SJSA1 (cell line): ENCODE results near the gene ATL1. TPM values are rescaled to one million over a fixed set of nuclear protein-coding genes. Genes with fewer than 3 reads are reported as not detected.
A peak's percentile ranks its signal among the peaks of the same experiment; 100 is the strongest.
"Not testable (repeated sequence)": the region's sequence is repeated elsewhere in the genome, so short reads cannot be mapped to it uniquely, and the experiment has no call there.

Source experiments
- DNase-seq, 2 experiments: peaks; one replicate each; pipeline ENCODE4 v3.0.0-alpha.2; 2015 to 2020; ENCODE audit warnings: low spot score in 2 of 2, low read depth in 1 of 2
- H3K27ac ChIP-seq: fragments of 250-450 bp; sonication (Bioruptor Pico); 2 replicates; pipeline ENCODE4 v1.5.1; 2020; ENCODE audit warnings: mild to moderate bottlenecking, moderate library complexity
- H3K27me3 ChIP-seq: fragments of 250-450 bp; sonication (Bioruptor Pico); replicated peaks from 2 replicates; pipeline ENCODE4 v1.5.1; 2020; ENCODE audit warnings: mild to moderate bottlenecking, moderate library complexity
- H3K36me3 ChIP-seq: fragments of 250-450 bp; sonication (Bioruptor Pico); 2 replicates; pipeline ENCODE4 v1.5.1; 2020; ENCODE audit warnings: mild to moderate bottlenecking
- H3K4me1 ChIP-seq: fragments of 250-450 bp; sonication (Bioruptor Pico); replicated peaks from 2 replicates; pipeline ENCODE4 v1.6.1; 2021; ENCODE audit warnings: mild to moderate bottlenecking
- H3K4me3 ChIP-seq: fragments of 250-450 bp; sonication (Bioruptor Pico); 2 replicates; pipeline ENCODE4 v1.5.1; 2020; ENCODE audit warnings: mild to moderate bottlenecking
- H3K9me3 ChIP-seq: fragments of 250-450 bp; sonication (Bioruptor Pico); replicated peaks from 2 replicates; pipeline ENCODE4 v1.5.1; 2020; ENCODE audit warnings: mild to moderate bottlenecking
- total RNA-seq: library from RNA; depleted of rRNA; stranded (reverse); fragments of >200 nt; shearing (Covaris generic); gene quantifications from 2 replicates; pipeline ENCODE4 v1.2.3, GENCODE V29; 2014

ATL1 gene
- total RNA-seq, 1 experiment from 2014 or later: 11.2 TPM

DNA sequence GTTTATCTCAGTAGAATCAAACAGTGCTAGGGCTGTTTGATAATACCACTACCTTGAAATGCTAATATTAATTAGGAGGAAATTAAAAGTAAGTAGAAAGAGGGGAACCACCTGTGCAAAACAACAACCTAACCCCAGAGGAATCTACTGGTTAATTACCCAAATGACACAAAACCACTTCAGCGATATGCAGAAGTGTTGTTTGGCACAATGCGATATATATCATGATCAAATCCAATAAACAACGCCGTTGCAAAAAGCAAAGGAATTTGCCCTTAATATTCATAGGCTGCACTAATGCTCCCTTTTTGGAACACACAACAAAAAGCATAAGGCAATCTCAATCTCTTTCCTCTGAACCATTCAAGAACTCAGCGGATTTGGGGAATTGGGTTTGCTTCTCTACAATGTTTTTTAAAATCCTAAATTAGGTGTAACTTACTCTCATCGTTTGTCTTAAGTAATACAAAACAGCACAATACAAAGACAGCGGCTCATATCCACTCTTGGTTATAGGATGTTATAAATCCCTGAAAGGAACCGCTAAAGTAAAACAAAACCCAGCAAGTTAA lies 29.1 kb upstream of the ATL1 start:
- H3K4me1 ChIP-seq: peaks cover 53% of the 10 kb centered on the region
- no peaks in the 10 kb centered on the region for H3K27me3 ChIP-seq
- peak overlapping the region; percentile 93 for H3K27ac ChIP-seq
- peaks cover 43% of the 10 kb centered on the region for H3K36me3 ChIP-seq
- H3K4me3 ChIP-seq: peak overlapping the region; percentile 98
- DNase-seq: peak in 1 of 2 experiments; percentile 25
- no peaks in the 10 kb centered on the region for H3K9me3 ChIP-seq

- H3K9me3 ChIP-seq: no peaks in the 10 kb centered on the region
- peaks cover 38% of the 10 kb centered on the region for H3K36me3 ChIP-seq
- peak; percentile 55 to 70 for DNase-seq
- H3K27ac ChIP-seq: peak overlapping the region; percentile 93
- peak overlapping the region; percentile 98 for H3K4me3 ChIP-seq
- no peaks in the 10 kb centered on the region for H3K27me3 ChIP-seq
- peaks cover 53% of the 10 kb centered on the region for H3K4me1 ChIP-seq
Measured at GRCh38 chr14:50531595-50532501, 28.1 kb upstream of the ATL1 start.

- peak; percentile 78 to 91 for DNase-seq
- peaks cover 53% of the 10 kb centered on the region for H3K4me1 ChIP-seq
- no peaks in the 10 kb centered on the region for H3K27me3 ChIP-seq
- H3K27ac ChIP-seq: peak within 1 kb of the TSS; percentile 93
- peak within 1 kb of the TSS; percentile 98 for H3K4me3 ChIP-seq
- no peaks in the 10 kb centered on the region for H3K9me3 ChIP-seq
- peaks cover 36% of the 10 kb centered on the region for H3K36me3 ChIP-seq
Measured at GRCh38 chr14:50532502-50533240, 27.3 kb upstream of the ATL1 start, which contains the start of gene MAP4K5. Gene MAP4K5, minus strand, starts transcription at chr14:50532569. Its CDS starts 520 bp downstream, at chr14:50532049.

- H3K4me1 ChIP-seq: peaks cover 48% of the 10 kb centered on the region
- no peaks in the 10 kb centered on the region for H3K27me3 ChIP-seq
- H3K4me3 ChIP-seq: peak overlapping the region; percentile 98; the same call in 1 of the 2 replicates
- peaks cover 36% of the 10 kb centered on the region for H3K36me3 ChIP-seq
- no peak overlapping the region for H3K27ac ChIP-seq
- DNase-seq: no peak
- no peaks in the 10 kb centered on the region for H3K9me3 ChIP-seq
Measured at GRCh38 chr14:50533241-50533705, 26.7 kb upstream of the ATL1 start.

DNA sequence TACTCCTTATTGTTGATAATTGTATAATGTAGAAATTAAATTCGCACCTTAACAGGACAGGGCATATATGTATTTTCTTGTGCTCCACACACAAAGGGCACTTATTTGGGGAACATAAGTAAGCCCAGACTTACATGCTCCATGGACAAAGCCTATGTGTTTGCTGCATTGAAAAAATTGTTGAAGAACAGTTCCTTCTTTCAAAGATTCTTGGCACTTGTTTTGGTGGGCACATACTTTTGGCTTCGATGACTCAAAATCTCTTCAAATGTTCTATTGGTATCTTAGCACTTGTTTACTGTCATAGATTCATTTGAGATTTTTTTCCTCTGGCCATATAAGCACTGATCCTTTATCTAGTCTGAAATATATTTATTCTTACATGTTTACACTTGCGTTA lies 26.1 kb upstream of the ATL1 start:
- peaks cover 32% of the 10 kb centered on the region for H3K36me3 ChIP-seq
- peaks cover 42% of the 10 kb centered on the region for H3K4me1 ChIP-seq
- no peak overlapping the region for H3K27ac ChIP-seq
- DNase-seq: no peak
- no peaks in the 10 kb centered on the region for H3K9me3 ChIP-seq
- H3K27me3 ChIP-seq: no peaks in the 10 kb centered on the region
- no peak overlapping the region for H3K4me3 ChIP-seq

- DNase-seq: no peak
- Histone ChIP-seq H3K27ac (no peak overlapping the region), H3K36me3 (peaks cover 25% of the 10 kb centered on the region), H3K4me1 (peaks cover 36% of the 10 kb centered on the region), H3K9me3 (no peaks in the 10 kb centered on the region), H3K4me3 (no peak overlapping the region), H3K27me3 (no peaks in the 10 kb centered on the region)
Measured at GRCh38 chr14:50534416-50534815, 25.5 kb upstream of the ATL1 start.

- H3K4me3 ChIP-seq: no peak overlapping the region
- peaks cover 30% of the 10 kb centered on the region for H3K4me1 ChIP-seq
- H3K36me3 ChIP-seq: peaks cover 20% of the 10 kb centered on the region
- no peaks in the 10 kb centered on the region for H3K9me3 ChIP-seq
- H3K27me3 ChIP-seq: no peaks in the 10 kb centered on the region
- no peak overlapping the region for H3K27ac ChIP-seq
- no peak for DNase-seq
Measured at GRCh38 chr14:50534997-50535396, 24.9 kb upstream of the ATL1 start.

GRCh38 chr14:50538034-50538433 lies 21.9 kb upstream of the ATL1 start:
- not testable (repeated sequence) for H3K9me3 ChIP-seq, H3K36me3 ChIP-seq, DNase-seq, H3K27ac ChIP-seq, H3K27me3 ChIP-seq, H3K4me3 ChIP-seq
- H3K4me1 ChIP-seq: peaks cover 14% of the 10 kb centered on the region

DNA sequence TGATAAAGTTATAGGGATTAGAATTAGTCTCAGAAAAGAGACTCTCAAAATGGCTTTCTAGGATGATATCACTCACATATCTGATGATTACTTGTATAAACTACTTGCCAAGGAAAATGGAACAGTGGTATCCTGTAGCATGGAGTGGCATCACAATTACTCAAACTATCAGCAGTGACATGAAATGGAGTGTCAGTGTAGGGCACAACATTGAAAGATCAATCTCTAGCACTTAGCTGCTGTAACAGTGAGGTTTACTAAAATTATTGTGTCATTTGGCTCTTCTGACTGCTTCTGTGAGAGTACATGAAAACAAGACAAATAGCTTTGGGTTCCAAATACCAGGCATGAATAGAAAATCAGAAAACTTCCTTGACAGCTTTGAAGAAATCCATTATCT lies 20.9 kb upstream of the ATL1 start:
- no peaks in the 10 kb centered on the region; the same call in 1 of the 2 replicates for H3K27me3 ChIP-seq
- H3K4me1 ChIP-seq: peaks cover 4% of the 10 kb centered on the region
- no peaks in the 10 kb centered on the region for H3K9me3 ChIP-seq
- H3K4me3 ChIP-seq: no peak overlapping the region
- H3K36me3 ChIP-seq: no peaks in the 10 kb centered on the region
- H3K27ac ChIP-seq: no peak overlapping the region
- no peak for DNase-seq

- Histone ChIP-seq H3K9me3 (no peaks in the 10 kb centered on the region), H3K27ac (no peak overlapping the region), H3K4me1 (no peaks in the 10 kb centered on the region), H3K27me3 (no peaks in the 10 kb centered on the region; the same call in 1 of the 2 replicates), H3K4me3 (no peak overlapping the region), H3K36me3 (no peaks in the 10 kb centered on the region)
- DNase-seq: no peak
Measured at GRCh38 chr14:50541159-50541567, 18.8 kb upstream of the ATL1 start.

DNA sequence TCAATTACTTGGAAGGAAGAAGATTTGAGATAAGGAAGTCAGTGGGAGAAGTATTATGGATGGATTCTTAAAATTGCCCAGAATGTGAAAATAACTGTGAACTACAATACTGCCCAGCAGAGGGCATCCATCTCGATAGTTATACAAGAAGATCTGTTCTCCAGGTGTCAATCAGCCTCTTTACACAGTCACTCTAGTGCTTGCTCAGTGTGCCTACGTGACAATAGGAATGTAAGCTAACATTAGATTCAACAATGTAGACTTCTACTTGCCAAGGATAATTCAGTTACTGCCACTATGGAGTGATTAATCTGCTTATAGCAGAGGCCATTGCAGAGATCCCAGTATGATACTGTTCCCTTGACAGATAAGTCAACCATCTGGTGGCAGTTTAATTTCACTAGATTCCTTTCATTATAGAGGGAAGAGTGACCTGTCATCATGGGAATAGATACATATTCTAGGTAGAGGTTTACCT lies 17.0 kb upstream of the ATL1 start:
- Histone ChIP-seq H3K27me3 (no peaks in the 10 kb centered on the region; the same call in 1 of the 2 replicates), H3K27ac (no peak overlapping the region), H3K9me3 (no peaks in the 10 kb centered on the region), H3K4me3 (no peak overlapping the region), H3K4me1 (no peaks in the 10 kb centered on the region), H3K36me3 (no peaks in the 10 kb centered on the region)
- peak in 1 of 2 experiments; percentile 19 for DNase-seq

DNA sequence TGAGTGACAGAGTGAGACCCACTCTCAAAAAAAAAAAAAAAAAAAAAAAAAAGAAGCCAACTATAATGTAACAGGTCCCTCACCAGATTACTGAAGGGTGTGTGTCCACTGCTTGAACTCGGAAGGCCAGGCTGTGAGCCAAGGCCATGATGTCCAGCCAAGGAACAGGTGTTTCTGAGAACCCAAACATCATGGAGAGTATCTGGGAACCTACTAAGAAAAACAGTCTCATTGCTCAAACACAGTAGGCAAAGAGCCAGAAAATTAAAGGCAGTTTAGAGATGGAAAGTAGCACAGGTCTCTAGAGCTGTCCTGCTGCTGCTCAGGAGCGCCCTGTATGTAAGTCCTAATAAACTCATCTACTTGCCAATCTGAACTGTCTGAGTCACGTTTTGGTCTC lies 15.0 kb upstream of the ATL1 start:
- Histone ChIP-seq H3K36me3 (no peaks in the 10 kb centered on the region), H3K9me3 (peaks cover 2% of the 10 kb centered on the region; the same call in 1 of the 2 replicates), H3K4me3 (no peak overlapping the region), H3K27ac (no peak overlapping the region), H3K27me3 (no peaks in the 10 kb centered on the region; the same call in 1 of the 2 replicates), H3K4me1 (no peaks in the 10 kb centered on the region)
- DNase-seq: no peak

GRCh38 chr14:50545618-50546017 lies 14.3 kb upstream of the ATL1 start:
- no peaks in the 10 kb centered on the region for H3K36me3 ChIP-seq
- no peak overlapping the region for H3K27ac ChIP-seq
- no peak overlapping the region for H3K4me3 ChIP-seq
- peaks cover 3% of the 10 kb centered on the region; the same call in 1 of the 2 replicates for H3K9me3 ChIP-seq
- no peaks in the 10 kb centered on the region; the same call in 1 of the 2 replicates for H3K27me3 ChIP-seq
- DNase-seq: no peak
- H3K4me1 ChIP-seq: no peaks in the 10 kb centered on the region
